ENCODE data around the gene SLC12A3. TPM values are rescaled to one million over a fixed set of nuclear protein-coding genes. Genes with fewer than 3 reads are reported as not detected.

The SLC12A3 gene
- polyA plus RNA-seq, 2 of the 4 experiments (the other 2 are of a cell fraction) = 0.08 to 0.09 TPM

DNA sequence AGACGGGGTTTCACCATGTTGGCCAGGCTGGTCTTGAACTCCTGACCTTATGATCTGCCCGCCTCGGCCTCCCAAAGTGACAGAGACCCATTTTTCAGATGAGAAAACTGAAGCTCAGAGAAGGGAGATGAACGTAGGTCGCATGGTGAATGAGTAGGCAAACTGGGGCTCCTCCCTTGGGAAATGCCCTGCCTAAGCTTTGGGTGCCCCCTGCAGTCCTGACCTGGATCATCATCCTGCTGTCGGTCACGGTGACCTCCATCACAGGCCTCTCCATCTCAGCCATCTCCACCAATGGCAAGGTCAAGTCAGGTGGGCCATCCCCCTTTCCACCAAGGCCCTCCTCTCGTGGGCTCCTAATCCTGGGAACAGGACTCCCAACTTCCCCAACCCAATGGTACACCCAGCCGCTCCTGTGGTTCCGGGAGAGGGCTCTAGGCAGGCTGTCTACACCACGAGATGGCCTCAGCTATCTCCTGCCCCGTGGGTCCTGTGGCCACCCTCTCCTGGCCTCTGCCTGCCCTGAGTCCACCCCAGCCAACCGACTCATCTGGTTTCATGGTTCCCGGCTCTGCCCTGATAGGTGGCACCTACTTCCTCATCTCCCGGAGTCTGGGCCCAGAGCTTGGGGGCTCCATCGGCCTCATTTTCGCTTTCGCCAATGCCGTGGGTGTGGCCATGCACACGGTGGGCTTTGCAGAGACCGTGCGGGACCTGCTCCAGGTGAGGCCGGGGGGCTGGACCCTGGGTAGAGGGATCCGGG lies 4.7 kb downstream of the SLC12A3 start:
- ATAC-seq (peak; percentile 56 to 86; a peak in 5 of 6 replicates), FAIRE-seq (no peak), DNase-seq (ENCODE audit: low read depth in 1 of 2, low spot score in 1 of 2) (peak; percentile 66 to 80)
- peak overlapping the region in 1 of 2 experiments; percentile 31; a peak in 1 of 6 replicates for H3K27ac ChIP-seq
- ChIA-PET POLR2A (no interaction called here), CTCF (interaction anchor here (0.8 to 11.0 kb wide), 5 partner anchors 16 to 82 kb away, joined by 3 to 146 read pairs (median 48); no protein-coding TSS in a partner anchor)
- WGBS (ENCODE audit: missing lambda C conversion rate) = 77% methylated on average over 23 of the region's 24 CpGs
- H3K4me2 ChIP-seq = no peak overlapping the region
- H3K4me3 ChIP-seq = no peak overlapping the region
- no peaks in the 10 kb centered on the region for H3K4me1 ChIP-seq
- TF ChIP-seq SMC3 (IDR thresholded peaks at IDR 0.05) (peak; percentile 25; the same call in 1 of the 3 replicates), CEBPB (IDR thresholded peaks at IDR 0.05) (no peak), RAD21 (conservative IDR thresholded peaks at IDR 0.05 in 1 of 2, IDR thresholded peaks at IDR 0.05 in 1 of 2) (peak; percentile 60 to 78), NFE2L2 (conservative IDR thresholded peaks at IDR 0.05; ENCODE audit: low read length) (no peak), MAFK (IDR thresholded peaks at IDR 0.05; ENCODE audit: partially characterized antibody) (no peak), KDM1A (IDR thresholded peaks at IDR 0.05; ENCODE audit: low read depth) (0 out of 2 replicates have a peak, but pooled peaks have one; percentile 44), ZC3H11A (IDR thresholded peaks at IDR 0.05) (no peak)
- TF ChIP-seq, protein P1, sequence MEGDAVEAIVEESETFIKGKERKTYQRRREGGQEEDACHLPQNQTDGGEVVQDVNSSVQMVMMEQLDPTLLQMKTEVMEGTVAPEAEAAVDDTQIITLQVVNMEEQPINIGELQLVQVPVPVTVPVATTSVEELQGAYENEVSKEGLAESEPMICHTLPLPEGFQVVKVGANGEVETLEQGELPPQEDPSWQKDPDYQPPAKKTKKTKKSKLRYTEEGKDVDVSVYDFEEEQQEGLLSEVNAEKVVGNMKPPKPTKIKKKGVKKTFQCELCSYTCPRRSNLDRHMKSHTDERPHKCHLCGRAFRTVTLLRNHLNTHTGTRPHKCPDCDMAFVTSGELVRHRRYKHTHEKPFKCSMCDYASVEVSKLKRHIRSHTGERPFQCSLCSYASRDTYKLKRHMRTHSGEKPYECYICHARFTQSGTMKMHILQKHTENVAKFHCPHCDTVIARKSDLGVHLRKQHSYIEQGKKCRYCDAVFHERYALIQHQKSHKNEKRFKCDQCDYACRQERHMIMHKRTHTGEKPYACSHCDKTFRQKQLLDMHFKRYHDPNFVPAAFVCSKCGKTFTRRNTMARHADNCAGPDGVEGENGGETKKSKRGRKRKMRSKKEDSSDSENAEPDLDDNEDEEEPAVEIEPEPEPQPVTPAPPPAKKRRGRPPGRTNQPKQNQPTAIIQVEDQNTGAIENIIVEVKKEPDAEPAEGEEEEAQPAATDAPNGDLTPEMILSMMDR (IDR thresholded peaks at IDR 0.05) = peak; percentile 35; the same call in 2 of the 3 replicates
- no peaks in the 10 kb centered on the region for H3K9me3 ChIP-seq

DNA sequence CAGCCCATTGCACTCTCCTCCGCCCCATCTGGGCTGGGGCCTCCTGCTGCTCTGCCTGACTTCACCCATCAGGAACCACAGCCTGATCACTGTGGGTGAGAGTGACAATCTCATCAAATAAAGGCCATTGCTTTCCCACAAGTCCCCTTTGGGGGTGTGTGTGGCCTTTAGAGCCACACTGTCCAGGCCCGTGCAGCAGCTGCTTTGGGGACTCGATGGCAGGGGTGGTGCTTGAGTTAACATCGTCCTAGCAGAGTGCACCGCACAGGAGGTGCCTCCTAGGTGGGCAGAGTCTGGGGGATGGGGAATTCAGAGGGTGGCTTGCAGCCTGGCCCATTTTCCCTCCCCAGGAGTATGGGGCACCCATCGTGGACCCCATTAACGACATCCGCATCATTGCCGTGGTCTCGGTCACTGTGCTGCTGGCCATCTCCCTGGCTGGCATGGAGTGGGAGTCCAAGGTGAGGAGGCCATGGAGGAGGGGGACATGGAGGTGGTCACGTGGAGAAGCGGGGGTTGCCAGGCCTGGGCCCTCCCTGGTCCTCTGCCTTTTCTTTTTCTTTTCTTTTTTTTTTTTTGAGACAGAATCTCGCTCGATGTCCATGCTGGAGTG lies 5.4 kb downstream of the SLC12A3 start:
- Histone ChIP-seq H3K27ac (no peak overlapping the region), H3K4me3 (no peak overlapping the region), H3K4me2 (no peak overlapping the region), H3K9me3 (no peaks in the 10 kb centered on the region), H3K4me1 (no peaks in the 10 kb centered on the region)
- FAIRE-seq (no peak), ATAC-seq (no peak; a peak in 1 of 6 replicates), DNase-seq (ENCODE audit: low read depth in 1 of 2, low spot score in 1 of 2) (no peak)
- CTCF ChIA-PET = interaction anchor here (5.5 to 11.0 kb wide), 3 partner anchors 17 to 82 kb away, joined by 48 to 146 read pairs (median 52); no protein-coding TSS in a partner anchor
- 95% methylated on average over 13 of the region's 14 CpGs for WGBS (ENCODE audit: missing lambda C conversion rate)
- TF ChIP-seq NR3C1 (IDR thresholded peaks at IDR 0.05) (no peak), HOXA7 (CRISPR knock-in tag; IDR thresholded peaks at IDR 0.05) (no peak), JUNB (IDR thresholded peaks at IDR 0.05) (no peak), NPAS2 (CRISPR knock-in tag; IDR thresholded peaks at IDR 0.05; ENCODE audit: borderline replicate concordance) (no peak), JUN (IDR thresholded peaks at IDR 0.05) (no peak), SREBF2 (IDR thresholded peaks at IDR 0.05) (no peak), RAD21 (conservative IDR thresholded peaks at IDR 0.05 in 1 of 2, IDR thresholded peaks at IDR 0.05 in 1 of 2) (no peak), POLR2AphosphoS2 (conservative IDR thresholded peaks at IDR 0.05; ENCODE audit: low read length) (no peak), RCOR1 (IDR thresholded peaks at IDR 0.05; ENCODE audit: low read depth, low read length) (no peak), EP300 (IDR thresholded peaks at IDR 0.05) (no peak)
- TF ChIP-seq, protein P2, sequence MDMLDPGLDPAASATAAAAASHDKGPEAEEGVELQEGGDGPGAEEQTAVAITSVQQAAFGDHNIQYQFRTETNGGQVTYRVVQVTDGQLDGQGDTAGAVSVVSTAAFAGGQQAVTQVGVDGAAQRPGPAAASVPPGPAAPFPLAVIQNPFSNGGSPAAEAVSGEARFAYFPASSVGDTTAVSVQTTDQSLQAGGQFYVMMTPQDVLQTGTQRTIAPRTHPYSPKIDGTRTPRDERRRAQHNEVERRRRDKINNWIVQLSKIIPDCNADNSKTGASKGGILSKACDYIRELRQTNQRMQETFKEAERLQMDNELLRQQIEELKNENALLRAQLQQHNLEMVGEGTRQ (IDR thresholded peaks at IDR 0.05) = no peak
- POLR2A ChIA-PET = no interaction called here

GRCh38 chr16:56871172-56871593 lies 6.2 kb downstream of the SLC12A3 start:
- FAIRE-seq (no peak), DNase-seq (ENCODE audit: low read depth in 1 of 2, low spot score in 1 of 2) (peak in 1 of 2 experiments; percentile 28), ATAC-seq (peak; percentile 28 to 31; a peak in 4 of 6 replicates)
- Histone ChIP-seq H3K4me1 (no peaks in the 10 kb centered on the region), H3K4me3 (no peak overlapping the region), H3K4me2 (no peak overlapping the region), H3K27ac (no peak overlapping the region), H3K9me3 (no peaks in the 10 kb centered on the region)
- TF ChIP-seq, protein P3, sequence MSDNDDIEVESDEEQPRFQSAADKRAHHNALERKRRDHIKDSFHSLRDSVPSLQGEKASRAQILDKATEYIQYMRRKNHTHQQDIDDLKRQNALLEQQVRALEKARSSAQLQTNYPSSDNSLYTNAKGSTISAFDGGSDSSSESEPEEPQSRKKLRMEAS (IDR thresholded peaks at IDR 0.05) = no peak
- TF ChIP-seq FOXS1 (CRISPR knock-in tag; IDR thresholded peaks at IDR 0.05) (no peak), RAD21 (conservative IDR thresholded peaks at IDR 0.05 in 1 of 2, IDR thresholded peaks at IDR 0.05 in 1 of 2) (no peak), NPAS2 (CRISPR knock-in tag; IDR thresholded peaks at IDR 0.05; ENCODE audit: borderline replicate concordance) (no peak), JUN (IDR thresholded peaks at IDR 0.05) (no peak), ZC3H11A (IDR thresholded peaks at IDR 0.05) (no peak), CHD4 (IDR thresholded peaks at IDR 0.05; ENCODE audit: borderline replicate concordance) (no peak), CHD2 (IDR thresholded peaks at IDR 0.05; ENCODE audit: low read length, partially characterized antibody) (no peak), EP300 (IDR thresholded peaks at IDR 0.05) (no peak), RCOR1 (IDR thresholded peaks at IDR 0.05; ENCODE audit: low read depth, low read length) (no peak), HOXB13 (CRISPR knock-in tag; IDR thresholded peaks at IDR 0.05; ENCODE audit: low read depth) (no peak), SREBF2 (IDR thresholded peaks at IDR 0.05) (no peak), MYC (IDR thresholded peaks at IDR 0.05; ENCODE audit: borderline replicate concordance, low read length) (no peak), ATOH8 (CRISPR knock-in tag; IDR thresholded peaks at IDR 0.05; ENCODE audit: low read depth) (no peak), CBX8 (IDR thresholded peaks at IDR 0.05) (no peak), EHMT2 (IDR thresholded peaks at IDR 0.05; ENCODE audit: low read depth) (no peak)
- TF ChIP-seq, protein P2 (IDR thresholded peaks at IDR 0.05) = no peak
- WGBS (ENCODE audit: missing lambda C conversion rate) = 69% methylated on average over 7 of the region's 7 CpGs
- ChIA-PET CTCF (interaction anchor here (6.1 to 11.0 kb wide), 2 partner anchors 17 to 81 kb away, joined by 48 to 146 read pairs; no protein-coding TSS in a partner anchor), POLR2A (no interaction called here)

Data from A549 (cell line).